Liver (tissue), 9 donors: ENCODE measurements around the gene TRIM65. TPM values are rescaled to one million over a fixed set of nuclear protein-coding genes. Genes with fewer than 3 reads are reported as not detected.

Experiments
- DNase-seq: peaks from one replicate; pipeline ENCODE4 v3.0.0-alpha.2; 2017; ENCODE audit warnings: low spot score
- H3K27ac ChIP-seq, 2 donors: one replicate each; pipeline ENCODE4 v1.7.0; 2013; ENCODE audit warnings: inconsistent platforms in 2 of 2, low read length in 2 of 2, control low read depth in 1 of 2, low read depth in 1 of 2, mild to moderate bottlenecking in 1 of 2
- H3K27me3 ChIP-seq, 4 donors: one replicate each; pipeline versions ENCODE4 v1.6.1 to v1.7.0; 2013; ENCODE audit warnings: low read length in 3 of 4, inconsistent platforms in 1 of 4, mild to moderate bottlenecking in 1 of 4, moderate library complexity in 1 of 4; ENCODE audit not compliant: control insufficient read depth in 4 of 4, insufficient read depth in 4 of 4
- H3K36me3 ChIP-seq, 4 donors: one replicate each; pipeline versions ENCODE4 v1.6.1 to v1.7.0; 2013; ENCODE audit warnings: low read length in 3 of 4, mild to moderate bottlenecking in 3 of 4, low read depth in 1 of 4, moderate library complexity in 1 of 4; ENCODE audit not compliant: control insufficient read depth in 4 of 4, insufficient read depth in 3 of 4
- H3K4me1 ChIP-seq, 4 donors: one replicate each; pipeline versions ENCODE4 v1.6.1 to v1.7.0; 2013; ENCODE audit warnings: low read length in 3 of 4, mild to moderate bottlenecking in 3 of 4, moderate library complexity in 1 of 4; ENCODE audit not compliant: control insufficient read depth in 4 of 4, insufficient read depth in 4 of 4
- H3K4me3 ChIP-seq, 3 donors: one replicate each; pipeline versions ENCODE4 v1.6.1 to v1.7.0; 2013; ENCODE audit warnings: low read length in 3 of 3, control low read depth in 1 of 3, low read depth in 1 of 3, mild to moderate bottlenecking in 1 of 3
- H3K9ac ChIP-seq, 2 donors: one replicate each; pipeline ENCODE4 v1.7.0; 2013; ENCODE audit warnings: low read length in 2 of 2, mild to moderate bottlenecking in 2 of 2, moderate library complexity in 2 of 2, control low read depth in 1 of 2, low read depth in 1 of 2
- H3K9me3 ChIP-seq, 4 donors: one replicate each; pipeline versions ENCODE4 v1.6.1 to v1.7.0; 2013; ENCODE audit warnings: low read length in 3 of 4; ENCODE audit not compliant: control insufficient read depth in 4 of 4
- CTCF ChIP-seq: fragments of 150-350 bp; IDR thresholded peaks from 2 replicates; pipeline ENCODE4 v1.5.1; 2017; ENCODE audit warnings: improper control_type of control experiment, low read depth, low read length; ENCODE audit not compliant: missing input control
- FOXA1 ChIP-seq: IDR thresholded peaks from 2 replicates; pipeline ENCODE4 v1.6.1; 2016; ENCODE audit warnings: antibody characterized with exemption
- FOXA2 ChIP-seq: IDR thresholded peaks from 2 replicates; pipeline ENCODE4 v1.6.1; 2016; ENCODE audit warnings: antibody characterized with exemption
- HNF4A ChIP-seq, 2 donors: conservative IDR thresholded peaks; 2 replicates each; pipeline ENCODE4 v1.6.1; 2016; ENCODE audit warnings: antibody characterized with exemption in 2 of 2, mild to moderate bottlenecking in 2 of 2
- HNF4G ChIP-seq: IDR thresholded peaks from 2 replicates; pipeline ENCODE4 v1.6.1; 2016; ENCODE audit warnings: antibody characterized with exemption
- JUND ChIP-seq, 2 donors: IDR thresholded peaks; 2 replicates each; pipeline ENCODE4 v1.6.1; 2016; ENCODE audit warnings: antibody characterized with exemption in 2 of 2
- MAX ChIP-seq: IDR thresholded peaks from 2 replicates; pipeline ENCODE4 v1.6.1; 2016; ENCODE audit warnings: antibody characterized with exemption
- NR2F2 ChIP-seq: IDR thresholded peaks from 2 replicates; pipeline ENCODE4 v1.6.1; 2016; ENCODE audit warnings: antibody characterized with exemption
- RAD21 ChIP-seq, 2 donors: IDR thresholded peaks; 2 replicates each; pipeline ENCODE4 v1.6.1; 2016; ENCODE audit warnings: antibody characterized with exemption in 2 of 2, mild to moderate bottlenecking in 2 of 2
- REST ChIP-seq: IDR thresholded peaks from 2 replicates; pipeline ENCODE4 v1.6.1; 2016; ENCODE audit warnings: antibody characterized with exemption, mild to moderate bottlenecking
- RXRA ChIP-seq, 2 donors: IDR thresholded peaks; 2 replicates each; pipeline ENCODE4 v1.6.1; 2017 to 2018; ENCODE audit warnings: antibody characterized with exemption in 2 of 2, mild to moderate bottlenecking in 1 of 2
- SP1 ChIP-seq: IDR thresholded peaks from 2 replicates; pipeline ENCODE4 v1.6.1; 2018; ENCODE audit warnings: antibody characterized with exemption, mild to moderate bottlenecking
- TAF1 ChIP-seq: conservative IDR thresholded peaks from 2 replicates; pipeline ENCODE4 v1.6.1; 2016; ENCODE audit warnings: antibody characterized with exemption, mild to moderate bottlenecking
- YY1 ChIP-seq: IDR thresholded peaks from 2 replicates; pipeline ENCODE4 v1.6.1; 2016; ENCODE audit warnings: antibody characterized with exemption, mild to moderate bottlenecking
- ZBTB33 ChIP-seq: IDR thresholded peaks from 2 replicates; pipeline ENCODE4 v1.6.1; 2016; ENCODE audit warnings: antibody characterized with exemption
- WGBS: extraction: QIAGEN DNeasy Blood & Tissue Kit; methylation state at CpG from one replicate; pipeline ENCODE4 v1.1.7; 2013; 5-methylcytosine and 5-hydroxymethylcytosine counted together
- polyA plus RNA-seq, 2 donors: library from polyadenylated mRNA; stranded (reverse) in 1 of 2; unstranded in 1 of 2; fragments of 200-250 nt in 1 of 2; fragments of >200 nt in 1 of 2; fragmentation: Nextera tagmentation in 1 of 2; extraction: Ambion mirVana in 1 of 2; gene quantifications; one replicate each; pipeline versions ENCODE4 v1.2.1 to v1.2.3, GENCODE V29; 2013 to 2015
- total RNA-seq, 2 donors: library from RNA; depleted of rRNA; stranded (reverse); fragments of >200 nt; gene quantifications; one replicate each; pipeline ENCODE4 v1.2.3, GENCODE V29; 2014
- donor health status: healthy.
- donor health status: healthy.
- donor health status: healthy.
- donor health status: healthy.
- donor health status: healthy.

TRIM65 gene
- total and polyA plus RNA-seq, 4 donors, result 1.5 to 8.6 (median 6.5) TPM

GRCh38 chr17:75894049-75894733 lies 2.6 kb downstream of the TRIM65 start:
- Histone ChIP-seq H3K4me1 (peaks cover 11 to 38% (median 24%) of the 10 kb centered on the region in 4 donors), H3K9me3 (no peaks in the 10 kb centered on the region), H3K27ac (no peak overlapping the region), H3K27me3 (no peaks in the 10 kb centered on the region), H3K4me3 (no peak overlapping the region), H3K36me3 (peaks cover 0 to 10% (median 3%) of the 10 kb centered on the region in 4 donors), H3K9ac (no peak overlapping the region)
- 85% methylated on average over 22 of the region's 22 CpGs for WGBS
- no peak for TF ChIP-seq RXRA (IDR thresholded peaks at IDR 0.05)
- TF ChIP-seq NR2F2, result no peak
- TF ChIP-seq REST, result no peak
- no peak for TF ChIP-seq RAD21 (IDR thresholded peaks at IDR 0.05)
- no peak for TF ChIP-seq MAX
- no peak for TF ChIP-seq JUND (IDR thresholded peaks at IDR 0.05)
- no peak for TF ChIP-seq YY1
- no peak for TF ChIP-seq CTCF
- TF ChIP-seq HNF4A (conservative IDR thresholded peaks at IDR 0.05), result no peak
- no peak for TF ChIP-seq TAF1
- no peak for DNase-seq

- 95% methylated on average over 18 of the region's 18 CpGs for WGBS
- Histone ChIP-seq H3K9ac (no peak overlapping the region), H3K4me3 (no peak overlapping the region), H3K4me1 (peaks cover 11 to 38% (median 24%) of the 10 kb centered on the region in 4 donors), H3K36me3 (peaks cover 0 to 3% (median under 1%) of the 10 kb centered on the region in 4 donors), H3K27ac (no peak overlapping the region), H3K9me3 (no peaks in the 10 kb centered on the region), H3K27me3 (no peaks in the 10 kb centered on the region)
- TF ChIP-seq CTCF (no peak), FOXA1 (no peak), HNF4G (no peak), ZBTB33 (no peak), TAF1 (no peak), SP1 (no peak), REST (no peak), RAD21 (IDR thresholded peaks at IDR 0.05) (no peak), HNF4A (conservative IDR thresholded peaks at IDR 0.05) (no peak), NR2F2 (no peak), YY1 (no peak), MAX (no peak), FOXA2 (no peak)
- DNase-seq, result no peak
Observed at GRCh38 chr17:75893305-75894048, 3.3 kb downstream of the TRIM65 start.
